Liver (tissue), 9 donors: ENCODE measurements around the gene CAPZA2. TPM values are rescaled to one million over a fixed set of nuclear protein-coding genes. Genes with fewer than 3 reads are reported as not detected.

Experiments
- DNase-seq: peaks from one replicate; pipeline ENCODE4 v3.0.0-alpha.2; 2017; ENCODE audit warnings: low spot score
- H3K27ac ChIP-seq, 2 donors: one replicate each; pipeline ENCODE4 v1.7.0; 2013; ENCODE audit warnings: inconsistent platforms in 2 of 2, low read length in 2 of 2, control low read depth in 1 of 2, low read depth in 1 of 2, mild to moderate bottlenecking in 1 of 2
- H3K27me3 ChIP-seq, 4 donors: one replicate each; pipeline versions ENCODE4 v1.6.1 to v1.7.0; 2013; ENCODE audit warnings: low read length in 3 of 4, inconsistent platforms in 1 of 4, mild to moderate bottlenecking in 1 of 4, moderate library complexity in 1 of 4; ENCODE audit not compliant: control insufficient read depth in 4 of 4, insufficient read depth in 4 of 4
- H3K36me3 ChIP-seq, 4 donors: one replicate each; pipeline versions ENCODE4 v1.6.1 to v1.7.0; 2013; ENCODE audit warnings: low read length in 3 of 4, mild to moderate bottlenecking in 3 of 4, low read depth in 1 of 4, moderate library complexity in 1 of 4; ENCODE audit not compliant: control insufficient read depth in 4 of 4, insufficient read depth in 3 of 4
- H3K4me1 ChIP-seq, 4 donors: one replicate each; pipeline versions ENCODE4 v1.6.1 to v1.7.0; 2013; ENCODE audit warnings: low read length in 3 of 4, mild to moderate bottlenecking in 3 of 4, moderate library complexity in 1 of 4; ENCODE audit not compliant: control insufficient read depth in 4 of 4, insufficient read depth in 4 of 4
- H3K4me3 ChIP-seq, 3 donors: one replicate each; pipeline versions ENCODE4 v1.6.1 to v1.7.0; 2013; ENCODE audit warnings: low read length in 3 of 3, control low read depth in 1 of 3, low read depth in 1 of 3, mild to moderate bottlenecking in 1 of 3
- H3K9ac ChIP-seq, 2 donors: one replicate each; pipeline ENCODE4 v1.7.0; 2013; ENCODE audit warnings: low read length in 2 of 2, mild to moderate bottlenecking in 2 of 2, moderate library complexity in 2 of 2, control low read depth in 1 of 2, low read depth in 1 of 2
- H3K9me3 ChIP-seq, 4 donors: one replicate each; pipeline versions ENCODE4 v1.6.1 to v1.7.0; 2013; ENCODE audit warnings: low read length in 3 of 4; ENCODE audit not compliant: control insufficient read depth in 4 of 4
- ATF3 ChIP-seq: IDR thresholded peaks from 2 replicates; pipeline ENCODE4 v1.6.1; 2016; ENCODE audit warnings: antibody characterized with exemption
- CTCF ChIP-seq: fragments of 150-350 bp; IDR thresholded peaks from 2 replicates; pipeline ENCODE4 v1.5.1; 2017; ENCODE audit warnings: improper control_type of control experiment, low read depth, low read length; ENCODE audit not compliant: missing input control
- EGR1 ChIP-seq, 2 donors: IDR thresholded peaks; 2 replicates each; pipeline ENCODE4 v1.6.1; 2016 to 2018; ENCODE audit warnings: antibody characterized with exemption in 2 of 2, low read depth in 2 of 2
- FOXA1 ChIP-seq: IDR thresholded peaks from 2 replicates; pipeline ENCODE4 v1.6.1; 2016; ENCODE audit warnings: antibody characterized with exemption
- FOXA2 ChIP-seq: IDR thresholded peaks from 2 replicates; pipeline ENCODE4 v1.6.1; 2016; ENCODE audit warnings: antibody characterized with exemption
- HNF4G ChIP-seq: IDR thresholded peaks from 2 replicates; pipeline ENCODE4 v1.6.1; 2016; ENCODE audit warnings: antibody characterized with exemption
- JUND ChIP-seq, 2 donors: IDR thresholded peaks; 2 replicates each; pipeline ENCODE4 v1.6.1; 2016; ENCODE audit warnings: antibody characterized with exemption in 2 of 2
- MAX ChIP-seq: IDR thresholded peaks from 2 replicates; pipeline ENCODE4 v1.6.1; 2016; ENCODE audit warnings: antibody characterized with exemption
- NR2F2 ChIP-seq: IDR thresholded peaks from 2 replicates; pipeline ENCODE4 v1.6.1; 2016; ENCODE audit warnings: antibody characterized with exemption
- RAD21 ChIP-seq, 2 donors: IDR thresholded peaks; 2 replicates each; pipeline ENCODE4 v1.6.1; 2016; ENCODE audit warnings: antibody characterized with exemption in 2 of 2, mild to moderate bottlenecking in 2 of 2
- REST ChIP-seq: IDR thresholded peaks from 2 replicates; pipeline ENCODE4 v1.6.1; 2016; ENCODE audit warnings: antibody characterized with exemption, mild to moderate bottlenecking
- RXRA ChIP-seq, 2 donors: IDR thresholded peaks; 2 replicates each; pipeline ENCODE4 v1.6.1; 2017 to 2018; ENCODE audit warnings: antibody characterized with exemption in 2 of 2, mild to moderate bottlenecking in 1 of 2
- SP1 ChIP-seq: IDR thresholded peaks from 2 replicates; pipeline ENCODE4 v1.6.1; 2018; ENCODE audit warnings: antibody characterized with exemption, mild to moderate bottlenecking
- TAF1 ChIP-seq: conservative IDR thresholded peaks from 2 replicates; pipeline ENCODE4 v1.6.1; 2016; ENCODE audit warnings: antibody characterized with exemption, mild to moderate bottlenecking
- YY1 ChIP-seq: IDR thresholded peaks from 2 replicates; pipeline ENCODE4 v1.6.1; 2016; ENCODE audit warnings: antibody characterized with exemption, mild to moderate bottlenecking
- ZBTB33 ChIP-seq: IDR thresholded peaks from 2 replicates; pipeline ENCODE4 v1.6.1; 2016; ENCODE audit warnings: antibody characterized with exemption
- WGBS: extraction: QIAGEN DNeasy Blood & Tissue Kit; methylation state at CpG from one replicate; pipeline ENCODE4 v1.1.7; 2013; 5-methylcytosine and 5-hydroxymethylcytosine counted together
- polyA plus RNA-seq, 2 donors: library from polyadenylated mRNA; stranded (reverse) in 1 of 2; unstranded in 1 of 2; fragments of 200-250 nt in 1 of 2; fragments of >200 nt in 1 of 2; fragmentation: Nextera tagmentation in 1 of 2; extraction: Ambion mirVana in 1 of 2; gene quantifications; one replicate each; pipeline versions ENCODE4 v1.2.1 to v1.2.3, GENCODE V29; 2013 to 2015
- total RNA-seq, 2 donors: library from RNA; depleted of rRNA; stranded (reverse); fragments of >200 nt; gene quantifications; one replicate each; pipeline ENCODE4 v1.2.3, GENCODE V29; 2014
- donor health status: healthy.
- donor health status: healthy.
- donor health status: healthy.
- donor health status: healthy.
- donor health status: healthy.

Gene CAPZA2
- total and polyA plus RNA-seq, 4 donors = 45.1 to 90.0 (median 69.1) TPM

- no peak for TF ChIP-seq CTCF
- TF ChIP-seq MAX = no peak
- no peak for TF ChIP-seq NR2F2
- TF ChIP-seq RXRA (IDR thresholded peaks at IDR 0.05) = no peak
Measured at GRCh38 chr7:116966601-116967000, 104.2 kb downstream of the CAPZA2 start (continued).

GRCh38 chr7:116967254-116967922 lies 105.0 kb downstream of the CAPZA2 start:
- Histone ChIP-seq H3K9ac (no peak overlapping the region), H3K36me3 (no peaks in the 10 kb centered on the region), H3K9me3 (no peaks in the 10 kb centered on the region), H3K27me3 (no peaks in the 10 kb centered on the region), H3K27ac (no peak overlapping the region), H3K4me3 (no peak overlapping the region), H3K4me1 (peaks cover 2 to 21% (median 5%) of the 10 kb centered on the region in 4 donors)
- no peak for DNase-seq
- TF ChIP-seq TAF1 = no peak
- no peak for TF ChIP-seq EGR1 (IDR thresholded peaks at IDR 0.05; ENCODE audit: low read depth in 2 of 2)
- no peak for TF ChIP-seq FOXA2
- no peak for TF ChIP-seq YY1
- no peak for TF ChIP-seq JUND (IDR thresholded peaks at IDR 0.05)
- TF ChIP-seq REST = no peak
- TF ChIP-seq FOXA1 = no peak
- no peak for TF ChIP-seq MAX
- TF ChIP-seq SP1 = no peak
- TF ChIP-seq ATF3 = no peak
- TF ChIP-seq CTCF = no peak
- TF ChIP-seq ZBTB33 = no peak
- no peak for TF ChIP-seq RAD21 (IDR thresholded peaks at IDR 0.05)
- TF ChIP-seq RXRA (IDR thresholded peaks at IDR 0.05) = no peak
- no peak for TF ChIP-seq HNF4G
- 97% methylated on average over 5 of the region's 5 CpGs for WGBS
